Panc1 (cell line): ENCODE measurements around the gene P2RX4. TPM values are rescaled to one million over a fixed set of nuclear protein-coding genes. Genes with fewer than 3 reads are reported as not detected.
"Not testable (repeated sequence)": the region's sequence is repeated elsewhere in the genome, so short reads cannot be mapped to it uniquely, and the experiment has no call there.

Experiments
- ATAC-seq: fragments of 200-7000 bp; cut with Tn5 transposase; 2 replicates; pipeline ENCODE4 v1.9.1; 2020; ENCODE audit warnings: mild to moderate bottlenecking, moderate library complexity
- BruUV-seq: library from RNA; stranded (reverse); fragments of 400-500 nt; replicated peaks from 2 replicates; lab custom pipeline; 2021; lab: Mats Ljungman, UMichigan
- CTCF ChIA-PET: fragments of 300-600 bp; sonication (Branson Sonifier 250); formaldehyde crosslinking; loops from one replicate; lab custom pipeline; 2022; ENCODE audit warnings: antibody characterized with exemption; lab: Charles Lee
- POLR2A ChIA-PET: fragments of 300-600 bp; sonication (Branson Sonifier 250); formaldehyde crosslinking; loops from one replicate; lab custom pipeline; 2022; ENCODE audit warnings: antibody characterized with exemption; lab: Charles Lee
- DNase-seq: peaks from one replicate; pipeline ENCODE4 v3.0.0-alpha.2; 2010; ENCODE audit warnings: low read depth, low spot score
- H3K27ac ChIP-seq: 2 replicates; pipeline ENCODE4 v1.5.1; 2011; ENCODE audit warnings: mild to moderate bottlenecking, low read length, inconsistent platforms
- H3K27me3 ChIP-seq: fragments of 200-500 bp; sonication (Bioruptor generic); 2 replicates; pipeline ENCODE4 v1.6.0; 2014; ENCODE audit warnings: low read length, inconsistent platforms; ENCODE audit not compliant: control insufficient read depth, insufficient read depth
- H3K36me3 ChIP-seq: fragments of 200-500 bp; sonication (Bioruptor generic); 2 replicates; pipeline ENCODE4 v1.5.1; 2014; ENCODE audit warnings: inconsistent platforms, mild to moderate bottlenecking, low read length, moderate library complexity; ENCODE audit not compliant: control insufficient read depth, insufficient read depth
- H3K4me1 ChIP-seq: 2 replicates; pipeline ENCODE4 v1.5.1; 2011; ENCODE audit warnings: inconsistent platforms, mild to moderate bottlenecking, low read length, moderate library complexity; ENCODE audit not compliant: control insufficient read depth, insufficient read depth
- H3K4me3 ChIP-seq, 2 experiments: 2 replicates each; pipeline ENCODE4 v1.5.1; 2011 to 2012; ENCODE audit warnings: low read depth in 2 of 2, low read length in 2 of 2, mild to moderate bottlenecking in 2 of 2, inconsistent platforms in 1 of 2, moderate library complexity in 1 of 2
- H3K9me3 ChIP-seq: fragments of 200-500 bp; sonication (Bioruptor generic); 2 replicates; pipeline ENCODE4 v1.5.1; 2014; ENCODE audit warnings: low read depth, mild to moderate bottlenecking, inconsistent platforms, low read length, moderate library complexity; ENCODE audit not compliant: control insufficient read depth, insufficient read depth
- POLR2AphosphoS5 ChIP-seq: IDR thresholded peaks from 2 replicates; pipeline ENCODE4 v1.6.1; 2012; ENCODE audit warnings: mild to moderate bottlenecking, low read depth, low read length, moderate library complexity
- SIN3A ChIP-seq: IDR thresholded peaks from 2 replicates; pipeline ENCODE4 v1.6.1; 2012; ENCODE audit warnings: low read depth, mild to moderate bottlenecking, low read length, moderate library complexity, borderline replicate concordance; ENCODE audit not compliant: insufficient read depth
- TCF7L2 ChIP-seq: IDR thresholded peaks from 2 replicates; pipeline ENCODE4 v1.6.1; 2011; ENCODE audit warnings: mild to moderate bottlenecking, low read depth, low read length, inconsistent platforms
- in situ Hi-C: cut with HindIII; loops from 2 replicates; pipeline ENCODE4 v1.10.0; 2016; ENCODE audit warnings: low sequenced_read_pairs, low pct_unique_long_range_greater_than_20kb
- intact Hi-C: fragments of 100-400 bp; cut with micrococcal nuclease; formaldehyde crosslinking; loops from one replicate; pipeline ENCODE4 v1.10.0; 2022; ENCODE audit not compliant: unreplicated experiment
- total RNA-seq: library from RNA; stranded (reverse); gene quantifications from one replicate; pipeline ENCODE4 v1.2.1, GENCODE V29; 2021; ENCODE audit not compliant: unreplicated experiment
- TF ChIP-seq, protein P1 (sequence below), 2 experiments: IDR thresholded peaks; 2 replicates each; pipeline ENCODE4 v1.6.1; 2011 to 2012; ENCODE audit warnings: low read depth in 2 of 2, control low read depth in 1 of 2, low read length in 1 of 2, mild to moderate bottlenecking in 1 of 2, moderate library complexity in 1 of 2; ENCODE audit not compliant: insufficient read depth in 1 of 2
- TF ChIP-seq, protein P2 (sequence below): fragments of 450-650 bp; IDR thresholded peaks from 2 replicates; pipeline ENCODE4 v1.5.1; 2017; ENCODE audit warnings: mild to moderate bottlenecking

Gene P2RX4
- total RNA-seq, 1 experiment from 2014 or later = 12.4 TPM

DNA sequence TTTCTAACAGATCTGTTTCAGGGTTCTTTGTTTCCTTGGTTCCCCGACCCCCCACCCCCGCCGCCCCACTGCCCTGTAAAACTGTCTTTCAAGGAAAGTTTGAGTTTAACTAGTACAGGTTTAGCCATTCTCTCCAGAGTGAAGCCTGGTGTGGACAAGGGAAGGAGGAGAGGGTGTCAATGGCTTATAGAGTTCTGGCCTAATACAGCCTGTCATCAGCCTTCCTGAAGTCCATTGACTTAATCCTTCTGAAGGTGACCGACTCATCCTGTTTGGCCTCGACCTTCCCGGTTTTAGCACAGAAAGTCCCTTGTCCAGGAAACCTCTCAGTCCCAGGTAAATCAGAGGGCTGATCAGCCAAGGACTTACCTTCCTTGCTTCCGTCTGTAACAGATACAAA is 11.0 kb upstream of the P2RX4 start:
- no peaks in the 10 kb centered on the region for H3K9me3 ChIP-seq
- no peak overlapping the region for H3K4me3 ChIP-seq
- ChIA-PET POLR2A (no interaction called here), CTCF (no interaction called here)
- TF ChIP-seq, protein P1, sequence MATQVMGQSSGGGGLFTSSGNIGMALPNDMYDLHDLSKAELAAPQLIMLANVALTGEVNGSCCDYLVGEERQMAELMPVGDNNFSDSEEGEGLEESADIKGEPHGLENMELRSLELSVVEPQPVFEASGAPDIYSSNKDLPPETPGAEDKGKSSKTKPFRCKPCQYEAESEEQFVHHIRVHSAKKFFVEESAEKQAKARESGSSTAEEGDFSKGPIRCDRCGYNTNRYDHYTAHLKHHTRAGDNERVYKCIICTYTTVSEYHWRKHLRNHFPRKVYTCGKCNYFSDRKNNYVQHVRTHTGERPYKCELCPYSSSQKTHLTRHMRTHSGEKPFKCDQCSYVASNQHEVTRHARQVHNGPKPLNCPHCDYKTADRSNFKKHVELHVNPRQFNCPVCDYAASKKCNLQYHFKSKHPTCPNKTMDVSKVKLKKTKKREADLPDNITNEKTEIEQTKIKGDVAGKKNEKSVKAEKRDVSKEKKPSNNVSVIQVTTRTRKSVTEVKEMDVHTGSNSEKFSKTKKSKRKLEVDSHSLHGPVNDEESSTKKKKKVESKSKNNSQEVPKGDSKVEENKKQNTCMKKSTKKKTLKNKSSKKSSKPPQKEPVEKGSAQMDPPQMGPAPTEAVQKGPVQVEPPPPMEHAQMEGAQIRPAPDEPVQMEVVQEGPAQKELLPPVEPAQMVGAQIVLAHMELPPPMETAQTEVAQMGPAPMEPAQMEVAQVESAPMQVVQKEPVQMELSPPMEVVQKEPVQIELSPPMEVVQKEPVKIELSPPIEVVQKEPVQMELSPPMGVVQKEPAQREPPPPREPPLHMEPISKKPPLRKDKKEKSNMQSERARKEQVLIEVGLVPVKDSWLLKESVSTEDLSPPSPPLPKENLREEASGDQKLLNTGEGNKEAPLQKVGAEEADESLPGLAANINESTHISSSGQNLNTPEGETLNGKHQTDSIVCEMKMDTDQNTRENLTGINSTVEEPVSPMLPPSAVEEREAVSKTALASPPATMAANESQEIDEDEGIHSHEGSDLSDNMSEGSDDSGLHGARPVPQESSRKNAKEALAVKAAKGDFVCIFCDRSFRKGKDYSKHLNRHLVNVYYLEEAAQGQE (IDR thresholded peaks at IDR 0.05; ENCODE audit: insufficient read depth in 1 of 2, low read depth in 2 of 2, low read length in 1 of 2) = no peak
- TF ChIP-seq, protein P2, sequence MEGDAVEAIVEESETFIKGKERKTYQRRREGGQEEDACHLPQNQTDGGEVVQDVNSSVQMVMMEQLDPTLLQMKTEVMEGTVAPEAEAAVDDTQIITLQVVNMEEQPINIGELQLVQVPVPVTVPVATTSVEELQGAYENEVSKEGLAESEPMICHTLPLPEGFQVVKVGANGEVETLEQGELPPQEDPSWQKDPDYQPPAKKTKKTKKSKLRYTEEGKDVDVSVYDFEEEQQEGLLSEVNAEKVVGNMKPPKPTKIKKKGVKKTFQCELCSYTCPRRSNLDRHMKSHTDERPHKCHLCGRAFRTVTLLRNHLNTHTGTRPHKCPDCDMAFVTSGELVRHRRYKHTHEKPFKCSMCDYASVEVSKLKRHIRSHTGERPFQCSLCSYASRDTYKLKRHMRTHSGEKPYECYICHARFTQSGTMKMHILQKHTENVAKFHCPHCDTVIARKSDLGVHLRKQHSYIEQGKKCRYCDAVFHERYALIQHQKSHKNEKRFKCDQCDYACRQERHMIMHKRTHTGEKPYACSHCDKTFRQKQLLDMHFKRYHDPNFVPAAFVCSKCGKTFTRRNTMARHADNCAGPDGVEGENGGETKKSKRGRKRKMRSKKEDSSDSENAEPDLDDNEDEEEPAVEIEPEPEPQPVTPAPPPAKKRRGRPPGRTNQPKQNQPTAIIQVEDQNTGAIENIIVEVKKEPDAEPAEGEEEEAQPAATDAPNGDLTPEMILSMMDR = no peak
- TF ChIP-seq POLR2AphosphoS5 = no peak
- no peak for TF ChIP-seq SIN3A
- TF ChIP-seq TCF7L2 = no peak
- H3K27ac ChIP-seq = no peak overlapping the region
- no peaks in the 10 kb centered on the region for H3K4me1 ChIP-seq
- DNase-seq = no peak
- H3K27me3 ChIP-seq = no peaks in the 10 kb centered on the region
- no TSS peak for BruUV-seq
- in situ Hi-C loops (no loop called here), intact Hi-C loops (no loop called here)
- no peaks in the 10 kb centered on the region for H3K36me3 ChIP-seq
- peak; percentile 77 for ATAC-seq

DNA sequence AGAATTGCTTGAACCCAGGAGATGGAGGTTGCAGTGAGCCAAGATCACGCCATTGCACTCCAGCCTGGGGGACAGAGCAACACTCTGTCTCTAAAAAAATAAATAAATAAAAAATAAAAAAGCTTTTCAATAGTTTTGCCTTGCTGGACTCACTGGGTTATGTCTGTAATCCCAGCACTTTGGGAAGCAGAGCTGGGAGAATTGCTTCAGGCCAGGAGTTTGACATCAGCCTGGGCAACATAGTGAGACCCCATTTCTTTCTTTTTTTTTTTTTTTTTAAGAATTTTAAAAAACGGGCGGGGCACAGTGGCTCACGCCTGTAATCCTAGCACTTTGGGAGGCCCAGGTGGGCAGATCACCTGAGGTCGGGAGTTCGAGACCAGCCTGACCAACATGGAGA is 8.8 kb upstream of the P2RX4 start:
- H3K36me3 ChIP-seq, intact Hi-C loops: not testable (repeated sequence)

DNA sequence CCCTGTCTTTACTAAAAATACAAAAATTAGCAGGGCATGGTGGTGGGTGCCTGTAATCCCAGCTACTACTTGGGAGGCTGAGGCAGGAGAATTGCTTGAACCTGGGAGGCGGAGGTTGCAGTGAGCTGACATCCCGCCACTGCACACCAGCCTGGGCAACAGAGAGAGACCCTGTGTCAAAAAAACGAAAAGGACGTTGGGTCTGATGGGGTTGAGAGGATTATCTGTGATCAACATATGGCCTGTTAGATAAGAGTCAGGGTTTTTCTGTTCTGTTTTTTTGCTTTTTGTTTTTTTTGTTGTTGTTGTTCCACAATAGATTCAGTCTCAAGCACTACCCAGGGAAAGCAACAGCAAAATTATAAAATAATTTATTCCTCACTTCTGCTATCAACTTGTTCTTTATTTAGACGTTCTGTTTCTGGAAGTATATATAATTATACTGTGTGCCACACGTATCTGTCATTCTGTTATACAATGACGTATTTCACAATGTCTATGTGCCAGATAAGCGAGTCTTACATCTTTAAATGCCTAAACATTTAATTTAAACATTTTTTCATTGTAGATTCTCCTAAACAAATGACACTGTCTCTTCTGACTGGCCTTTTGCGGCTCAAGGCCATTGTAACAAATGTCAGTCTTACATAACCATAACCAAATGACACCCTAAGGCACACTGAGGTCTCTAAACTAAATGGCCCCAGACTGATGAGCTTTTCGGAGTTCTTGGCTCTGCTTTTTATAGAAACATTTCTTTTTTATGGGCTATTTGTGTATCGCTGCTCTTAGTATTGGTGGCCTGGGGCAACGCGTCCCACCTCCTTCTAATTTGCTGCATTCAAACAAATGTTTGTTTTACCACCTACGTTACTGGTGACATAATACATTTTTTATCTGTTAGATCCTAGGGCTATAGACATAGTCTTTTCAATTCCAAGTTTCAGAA is 7.2 kb upstream of the P2RX4 start:
- BruUV-seq = no TSS peak
- TF ChIP-seq SIN3A (no peak), TCF7L2 (no peak), POLR2AphosphoS5 (no peak)
- TF ChIP-seq, protein P1 (IDR thresholded peaks at IDR 0.05; ENCODE audit: insufficient read depth in 1 of 2, low read depth in 2 of 2, low read length in 1 of 2) = no peak
- TF ChIP-seq, protein P2 = no peak
- Histone ChIP-seq H3K27ac (no peak overlapping the region), H3K9me3 (no peaks in the 10 kb centered on the region), H3K4me1 (no peaks in the 10 kb centered on the region), H3K4me3 (no peak overlapping the region), H3K36me3 (no peaks in the 10 kb centered on the region), H3K27me3 (no peaks in the 10 kb centered on the region; the same call in 1 of the 2 replicates)
- ChIA-PET CTCF (no interaction called here), POLR2A (no interaction called here)
- ATAC-seq = no peak
- in situ Hi-C loops = no loop called here
- intact Hi-C loops = no loop called here
- DNase-seq = no peak

More for the DNA sequence above, 8.8 kb upstream of the P2RX4 start:
- H3K27me3 ChIP-seq, H3K9me3 ChIP-seq, DNase-seq, CTCF ChIA-PET, ATAC-seq, H3K27ac ChIP-seq, H3K4me1 ChIP-seq, BruUV-seq, H3K4me3 ChIP-seq, POLR2A ChIA-PET, in situ Hi-C loops: not testable (repeated sequence)
